Measurements from ENCODE around the gene PAX3.

PAX3 gene

GRCh38 chr2:222336931-222337330 is 38.1 kb upstream of the PAX3 start:
- Histone ChIP-seq H3K4me3 (ENCODE audit: low read depth in 1 of 2, low read length in 2 of 2) (no peak overlapping the region), H3K9ac (ENCODE audit: low read depth, low read length) (no peak overlapping the region), H3K27me3 (ENCODE audit: insufficient read depth, low read length, poor library complexity) (no peaks in the 10 kb centered on the region), H4K20me1 (ENCODE audit: insufficient read depth, low read length) (no peaks in the 10 kb centered on the region), H2AFZ (ENCODE audit: low read depth, low read length) (no peak overlapping the region), H3K4me1 (ENCODE audit: insufficient read depth, low read length) (no peaks in the 10 kb centered on the region), H3K9me3 (ENCODE audit: insufficient read depth, low read length, severe bottlenecking) (no peaks in the 10 kb centered on the region), H3K36me3 (ENCODE audit: insufficient read depth, low read length) (no peaks in the 10 kb centered on the region), H3K27ac (ENCODE audit: low read length) (no peak overlapping the region), H3K4me2 (ENCODE audit: insufficient read depth, low read length) (no peak overlapping the region), H3K79me2 (ENCODE audit: insufficient read depth, low read length) (no peaks in the 10 kb centered on the region)
- no peak for DNase-seq
- TF ChIP-seq EZH2 (IDR thresholded peaks at IDR 0.05; ENCODE audit: borderline replicate concordance, low read depth, low read length, severe bottlenecking) = no peak
- TF ChIP-seq, protein P1, sequence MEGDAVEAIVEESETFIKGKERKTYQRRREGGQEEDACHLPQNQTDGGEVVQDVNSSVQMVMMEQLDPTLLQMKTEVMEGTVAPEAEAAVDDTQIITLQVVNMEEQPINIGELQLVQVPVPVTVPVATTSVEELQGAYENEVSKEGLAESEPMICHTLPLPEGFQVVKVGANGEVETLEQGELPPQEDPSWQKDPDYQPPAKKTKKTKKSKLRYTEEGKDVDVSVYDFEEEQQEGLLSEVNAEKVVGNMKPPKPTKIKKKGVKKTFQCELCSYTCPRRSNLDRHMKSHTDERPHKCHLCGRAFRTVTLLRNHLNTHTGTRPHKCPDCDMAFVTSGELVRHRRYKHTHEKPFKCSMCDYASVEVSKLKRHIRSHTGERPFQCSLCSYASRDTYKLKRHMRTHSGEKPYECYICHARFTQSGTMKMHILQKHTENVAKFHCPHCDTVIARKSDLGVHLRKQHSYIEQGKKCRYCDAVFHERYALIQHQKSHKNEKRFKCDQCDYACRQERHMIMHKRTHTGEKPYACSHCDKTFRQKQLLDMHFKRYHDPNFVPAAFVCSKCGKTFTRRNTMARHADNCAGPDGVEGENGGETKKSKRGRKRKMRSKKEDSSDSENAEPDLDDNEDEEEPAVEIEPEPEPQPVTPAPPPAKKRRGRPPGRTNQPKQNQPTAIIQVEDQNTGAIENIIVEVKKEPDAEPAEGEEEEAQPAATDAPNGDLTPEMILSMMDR (IDR thresholded peaks at IDR 0.05; ENCODE audit: borderline replicate concordance, extremely low read depth, low read length, poor library complexity, severe bottlenecking) = no peak
- ATAC-seq (ENCODE audit: insufficient read depth, low read depth) = no peak

DNA sequence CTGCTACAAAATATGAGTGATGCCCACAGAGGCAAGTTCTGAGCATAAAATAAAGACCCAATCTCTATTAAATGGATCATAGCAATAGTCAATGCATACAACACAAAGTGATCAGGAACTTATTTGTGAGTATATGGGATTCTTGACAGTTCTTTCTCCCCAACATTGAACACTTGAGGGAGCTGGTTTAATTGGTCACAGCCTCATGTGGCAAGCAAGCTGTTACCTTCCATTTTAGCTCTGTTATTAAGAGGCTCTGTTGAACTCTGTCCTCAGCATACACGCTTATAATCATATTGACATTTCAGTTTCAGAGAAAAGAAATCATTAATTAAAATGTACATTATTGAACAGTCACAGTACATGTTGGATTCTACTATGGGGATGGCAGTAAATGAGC is 37.6 kb upstream of the PAX3 start:
- TF ChIP-seq, protein P1 (IDR thresholded peaks at IDR 0.05; ENCODE audit: borderline replicate concordance, extremely low read depth, low read length, poor library complexity, severe bottlenecking) = no peak
- TF ChIP-seq EZH2 (IDR thresholded peaks at IDR 0.05; ENCODE audit: borderline replicate concordance, low read depth, low read length, severe bottlenecking) = no peak
- no peak overlapping the region for H2AFZ ChIP-seq (ENCODE audit: low read depth, low read length)
- no peak overlapping the region for H3K4me3 ChIP-seq (ENCODE audit: low read depth in 1 of 2, low read length in 2 of 2)

DNA sequence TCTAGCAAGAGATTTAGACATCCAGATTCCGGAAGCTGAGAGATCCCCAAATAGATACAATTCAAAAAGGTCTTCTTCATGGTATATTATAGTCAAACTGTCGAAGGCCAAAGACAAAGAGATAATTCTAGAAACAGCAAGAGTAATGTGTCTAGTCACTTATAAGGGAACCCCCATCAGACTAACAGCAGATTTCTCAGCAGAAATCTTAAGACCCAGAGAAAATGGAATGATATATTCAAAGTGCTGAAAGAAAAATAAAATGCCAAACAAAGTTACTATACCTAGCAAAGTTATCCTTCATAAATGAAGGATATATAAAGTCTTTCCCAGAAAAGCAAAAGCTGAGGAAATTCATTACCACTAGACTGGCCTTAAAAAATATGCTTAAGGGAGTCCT is 36.1 kb upstream of the PAX3 start:
- H3K27ac ChIP-seq (ENCODE audit: low read length) = no peak overlapping the region
- TF ChIP-seq, protein P1 (IDR thresholded peaks at IDR 0.05; ENCODE audit: borderline replicate concordance, extremely low read depth, low read length, poor library complexity, severe bottlenecking) = no peak
- no peak for TF ChIP-seq EZH2 (IDR thresholded peaks at IDR 0.05; ENCODE audit: borderline replicate concordance, low read depth, low read length, severe bottlenecking)
- no peak overlapping the region for H3K4me2 ChIP-seq (ENCODE audit: insufficient read depth, low read length)
- H3K9ac ChIP-seq (ENCODE audit: low read depth, low read length) = no peak overlapping the region
- H3K27me3 ChIP-seq (ENCODE audit: insufficient read depth, low read length, poor library complexity) = no peaks in the 10 kb centered on the region
- no peak for DNase-seq
- H4K20me1 ChIP-seq (ENCODE audit: insufficient read depth, low read length) = no peaks in the 10 kb centered on the region
- no peak overlapping the region for H3K4me3 ChIP-seq (ENCODE audit: low read depth in 1 of 2, low read length in 2 of 2)
- no peak overlapping the region for H2AFZ ChIP-seq (ENCODE audit: low read depth, low read length)
- no peaks in the 10 kb centered on the region for H3K4me1 ChIP-seq (ENCODE audit: insufficient read depth, low read length)
- no peaks in the 10 kb centered on the region for H3K79me2 ChIP-seq (ENCODE audit: insufficient read depth, low read length)
- no peaks in the 10 kb centered on the region for H3K36me3 ChIP-seq (ENCODE audit: insufficient read depth, low read length)
- no peaks in the 10 kb centered on the region for H3K9me3 ChIP-seq (ENCODE audit: insufficient read depth, low read length, severe bottlenecking)
- ATAC-seq (ENCODE audit: insufficient read depth, low read depth) = no peak

More for the DNA sequence above, 37.6 kb upstream of the PAX3 start:
- no peaks in the 10 kb centered on the region for H3K36me3 ChIP-seq (ENCODE audit: insufficient read depth, low read length)
- no peaks in the 10 kb centered on the region for H3K9me3 ChIP-seq (ENCODE audit: insufficient read depth, low read length, severe bottlenecking)
- H3K27me3 ChIP-seq (ENCODE audit: insufficient read depth, low read length, poor library complexity) = no peaks in the 10 kb centered on the region
- no peak overlapping the region for H3K27ac ChIP-seq (ENCODE audit: low read length)
- DNase-seq = no peak
- no peak for ATAC-seq (ENCODE audit: insufficient read depth, low read depth)
- no peaks in the 10 kb centered on the region for H3K4me1 ChIP-seq (ENCODE audit: insufficient read depth, low read length)
- no peak overlapping the region for H3K9ac ChIP-seq (ENCODE audit: low read depth, low read length)
- H4K20me1 ChIP-seq (ENCODE audit: insufficient read depth, low read length) = no peaks in the 10 kb centered on the region
- no peaks in the 10 kb centered on the region for H3K79me2 ChIP-seq (ENCODE audit: insufficient read depth, low read length)
- no peak overlapping the region for H3K4me2 ChIP-seq (ENCODE audit: insufficient read depth, low read length)

GRCh38 chr2:222333397-222333796 is 34.6 kb upstream of the PAX3 start:
- TF ChIP-seq, protein P1 (IDR thresholded peaks at IDR 0.05; ENCODE audit: borderline replicate concordance, extremely low read depth, low read length, poor library complexity, severe bottlenecking) = no peak
- no peak for TF ChIP-seq EZH2 (IDR thresholded peaks at IDR 0.05; ENCODE audit: borderline replicate concordance, low read depth, low read length, severe bottlenecking)
- H3K9me3 ChIP-seq (ENCODE audit: insufficient read depth, low read length, severe bottlenecking) = no peaks in the 10 kb centered on the region
- no peak for ATAC-seq (ENCODE audit: insufficient read depth, low read depth)
- H4K20me1 ChIP-seq (ENCODE audit: insufficient read depth, low read length) = no peaks in the 10 kb centered on the region
- no peak overlapping the region for H3K9ac ChIP-seq (ENCODE audit: low read depth, low read length)
- no peak overlapping the region for H3K4me2 ChIP-seq (ENCODE audit: insufficient read depth, low read length)
- no peaks in the 10 kb centered on the region for H3K4me1 ChIP-seq (ENCODE audit: insufficient read depth, low read length)
- DNase-seq = no peak
- no peak overlapping the region for H3K27ac ChIP-seq (ENCODE audit: low read length)
- no peaks in the 10 kb centered on the region for H3K36me3 ChIP-seq (ENCODE audit: insufficient read depth, low read length)
- no peak overlapping the region for H3K4me3 ChIP-seq (ENCODE audit: low read depth in 1 of 2, low read length in 2 of 2)
- H3K27me3 ChIP-seq (ENCODE audit: insufficient read depth, low read length, poor library complexity) = no peaks in the 10 kb centered on the region
- no peak overlapping the region for H2AFZ ChIP-seq (ENCODE audit: low read depth, low read length)
- H3K79me2 ChIP-seq (ENCODE audit: insufficient read depth, low read length) = no peaks in the 10 kb centered on the region
